GM18951 (cell line): ENCODE data around the gene ALG11.
"Not testable (repeated sequence)": the region's sequence is repeated elsewhere in the genome, so short reads cannot be mapped to it uniquely, and the experiment has no call there.

ENCODE experiments used
- POLR2A ChIP-seq: IDR thresholded peaks from 4 replicates; pipeline ENCODE4 v1.6.1; 2011; ENCODE audit warnings: mild to moderate bottlenecking; ENCODE audit not compliant: insufficient read length, insufficient read depth; ENCODE audit errors: extremely low read depth
- in situ Hi-C: fragments of 300-500 bp; cut with MboI; formaldehyde crosslinking; loops from one replicate; pipeline ENCODE4 v1.12.0; 2022; ENCODE audit warnings: low sequenced_read_pairs, mixed read lengths, inconsistent platforms; ENCODE audit not compliant: unreplicated experiment

Gene ALG11

DNA sequence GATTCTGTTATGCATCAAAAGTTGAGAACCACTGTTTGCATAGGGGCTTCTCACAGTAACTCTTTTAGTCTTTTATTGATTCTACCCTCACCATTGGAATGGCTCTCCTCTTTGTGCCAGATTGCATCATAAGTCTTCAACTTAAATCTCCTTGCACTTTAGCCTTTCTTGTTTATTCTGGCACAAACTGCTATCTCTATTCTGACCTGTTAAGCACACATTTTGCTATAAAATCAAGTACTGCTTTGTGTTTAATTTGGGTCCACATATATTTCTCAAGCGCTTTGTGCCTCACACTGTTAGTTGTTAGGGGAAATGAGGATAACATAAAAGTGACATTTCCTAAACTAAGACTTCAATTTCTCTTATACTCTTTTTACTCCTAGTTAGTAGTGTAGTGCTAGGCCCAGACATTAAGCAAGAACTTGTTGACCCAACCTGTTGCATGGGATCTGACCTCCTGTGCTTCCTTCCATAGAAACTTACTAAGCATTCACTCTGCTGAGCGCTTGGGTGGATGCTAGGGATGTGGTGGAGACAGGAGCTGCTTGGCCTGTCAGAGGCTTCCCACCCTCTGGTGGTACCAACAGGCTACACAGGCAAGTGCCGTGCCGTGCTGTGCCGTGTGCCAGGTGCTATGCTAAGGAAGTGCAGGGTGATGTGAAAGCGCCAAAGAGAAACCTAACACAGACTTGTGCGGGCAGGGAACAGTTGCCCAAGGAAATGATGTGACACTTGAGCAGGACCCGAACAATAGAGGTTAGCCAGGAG lies 13.5 kb downstream of the ALG11 start:
- no peak for TF ChIP-seq POLR2A
- in situ Hi-C loops: no loop called here

DNA sequence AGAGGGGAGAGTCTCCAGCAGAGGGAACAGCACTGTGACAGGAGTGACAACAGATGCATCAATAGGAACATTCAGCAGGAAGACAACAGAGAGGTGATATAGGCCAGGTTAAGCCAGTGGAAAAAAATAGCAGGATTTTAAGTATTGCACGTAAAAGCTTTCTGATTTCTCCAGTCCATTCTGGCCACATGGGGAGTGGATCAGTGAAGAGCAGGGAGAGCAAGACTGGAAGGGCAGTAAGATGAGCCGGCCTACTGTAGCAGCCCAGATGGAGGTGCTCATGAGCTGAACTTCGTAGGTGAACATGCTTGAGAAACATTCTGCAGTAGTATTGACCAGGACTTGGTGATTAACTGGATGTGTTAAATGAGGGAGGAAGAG lies 14.0 kb downstream of the ALG11 start:
- no peak for TF ChIP-seq POLR2A

DNA sequence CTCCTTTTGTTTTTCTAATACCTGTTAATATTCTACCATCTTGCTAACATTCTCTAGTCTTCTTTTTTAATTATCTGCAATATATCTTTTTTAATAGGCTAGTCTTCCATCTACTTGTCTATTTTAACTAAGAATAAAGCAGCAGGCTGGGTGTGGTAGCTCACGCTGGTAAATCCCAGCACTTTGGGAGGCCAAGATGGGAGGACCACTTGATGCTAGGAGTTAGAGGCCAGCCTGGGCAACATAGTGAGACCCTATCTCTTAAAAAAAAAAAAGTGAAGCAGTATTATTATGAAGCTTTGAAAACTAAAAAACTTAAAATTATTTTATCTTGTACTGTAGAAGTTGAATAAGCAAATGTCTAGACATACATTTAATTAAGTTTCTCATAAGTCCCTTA lies 15.6 kb downstream of the ALG11 start:
- no peak for TF ChIP-seq POLR2A
- in situ Hi-C loops: no loop called here

More for the DNA sequence above, 14.0 kb downstream of the ALG11 start:
- in situ Hi-C loops: no loop called here

DNA sequence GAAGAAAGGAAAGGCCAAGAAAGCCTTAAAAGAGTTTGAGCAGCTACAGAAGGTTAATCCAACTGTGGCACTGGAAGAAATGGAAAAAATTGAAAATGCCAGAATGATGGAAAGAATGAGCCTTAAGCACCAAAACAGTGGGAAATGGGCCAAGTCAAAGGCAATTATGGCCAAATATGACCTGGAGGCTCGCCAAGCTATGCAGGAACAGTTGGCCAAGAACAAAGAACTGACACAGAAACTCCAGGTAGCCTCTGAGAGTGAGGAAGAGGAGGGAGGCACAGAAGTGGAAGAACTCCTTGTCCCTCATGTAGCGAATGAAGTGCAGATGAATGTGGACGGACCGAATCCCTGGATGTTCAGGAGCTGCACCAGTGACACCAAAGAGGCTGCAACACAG lies 17.4 kb downstream of the ALG11 start:
- in situ Hi-C loops: no loop called here
- no peak for TF ChIP-seq POLR2A

DNA sequence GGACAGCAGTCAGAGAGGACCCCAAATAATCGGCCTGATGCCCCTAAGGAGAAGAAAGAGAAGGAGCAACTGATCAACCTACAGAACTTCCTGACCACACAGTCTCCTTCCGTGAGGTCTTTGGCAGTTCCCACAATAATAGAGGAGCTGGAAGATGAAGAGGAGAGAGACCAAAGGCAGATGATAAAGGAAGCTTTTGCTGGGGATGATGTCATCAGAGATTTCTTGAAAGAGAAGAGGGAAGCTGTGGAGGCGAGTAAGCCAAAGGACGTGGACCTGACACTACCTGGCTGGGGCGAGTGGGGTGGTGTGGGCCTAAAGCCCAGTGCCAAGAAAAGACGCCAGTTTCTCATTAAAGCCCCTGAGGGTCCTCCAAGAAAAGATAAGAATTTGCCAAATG lies 18.2 kb downstream of the ALG11 start:
- in situ Hi-C loops: not testable (repeated sequence)

DNA sequence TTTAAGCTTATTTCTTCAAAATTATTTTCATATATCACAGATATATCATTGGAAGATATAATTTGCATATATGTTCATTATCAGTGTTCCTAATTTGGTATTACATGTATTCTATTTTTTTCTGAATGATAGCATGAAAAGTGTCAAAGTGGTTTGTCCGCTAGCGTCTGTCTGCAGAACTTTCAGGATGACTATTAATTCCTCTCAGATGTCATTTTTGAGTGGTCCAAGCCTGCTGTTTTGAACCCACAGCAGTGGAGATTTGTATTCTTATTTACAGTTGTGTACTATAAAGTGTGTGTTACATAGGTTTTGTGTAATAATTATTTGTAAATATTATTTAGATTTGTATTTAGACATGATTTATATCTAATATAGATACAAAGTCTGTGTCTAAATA lies 20.8 kb downstream of the ALG11 start:
- no peak for TF ChIP-seq POLR2A
- in situ Hi-C loops: no loop called here

DNA sequence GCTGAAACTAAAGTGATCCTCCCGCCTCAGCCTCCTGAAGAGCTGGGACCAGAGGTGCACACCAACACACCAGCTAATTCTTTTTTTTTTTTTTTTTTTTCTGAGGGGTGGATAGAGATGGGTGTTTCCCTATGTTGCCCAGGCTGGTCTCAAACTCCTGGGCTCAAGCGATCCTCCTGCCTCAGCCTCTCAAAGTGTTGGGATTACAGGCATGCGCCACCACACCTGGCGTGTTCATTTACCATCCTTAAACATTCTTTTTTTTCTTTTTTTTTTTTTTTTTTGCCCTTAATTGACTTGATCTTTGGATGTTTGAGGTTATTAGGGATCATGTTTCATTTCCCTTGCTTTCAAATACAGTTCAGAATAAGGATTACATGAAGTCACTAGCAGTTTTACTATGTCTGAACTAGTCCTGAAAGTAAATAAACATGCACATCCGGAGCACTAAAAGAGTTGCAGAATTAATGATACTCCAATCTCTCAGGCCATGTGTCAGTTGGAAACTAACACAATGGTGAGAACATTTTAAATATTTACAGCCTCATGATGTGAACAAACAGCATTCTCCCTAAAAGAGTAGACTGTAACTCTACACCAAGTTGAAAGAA lies 22.5 kb downstream of the ALG11 start:
- TF ChIP-seq POLR2A: no peak
- in situ Hi-C loops: no loop called here

DNA sequence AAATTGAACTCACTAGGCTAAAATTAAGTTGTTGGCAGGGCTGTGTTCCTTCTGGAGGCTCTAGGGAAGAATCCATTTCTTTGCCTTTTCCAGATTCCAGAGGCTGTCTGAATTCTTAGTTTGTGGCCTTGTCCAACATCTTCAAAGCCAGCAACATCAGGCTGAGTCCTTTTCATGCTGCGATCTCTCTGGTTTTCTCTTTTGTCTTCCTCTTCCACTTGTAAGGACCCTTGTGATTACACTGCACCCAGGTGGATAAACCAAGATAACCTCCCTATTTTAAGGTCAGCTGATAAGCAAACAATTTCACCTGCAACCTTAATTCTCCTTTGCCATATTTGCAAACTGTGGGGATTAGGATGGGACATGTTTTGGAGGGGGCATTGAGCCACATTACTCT lies 23.8 kb downstream of the ALG11 start:
- no peak for TF ChIP-seq POLR2A
- in situ Hi-C loops: no loop called here

DNA sequence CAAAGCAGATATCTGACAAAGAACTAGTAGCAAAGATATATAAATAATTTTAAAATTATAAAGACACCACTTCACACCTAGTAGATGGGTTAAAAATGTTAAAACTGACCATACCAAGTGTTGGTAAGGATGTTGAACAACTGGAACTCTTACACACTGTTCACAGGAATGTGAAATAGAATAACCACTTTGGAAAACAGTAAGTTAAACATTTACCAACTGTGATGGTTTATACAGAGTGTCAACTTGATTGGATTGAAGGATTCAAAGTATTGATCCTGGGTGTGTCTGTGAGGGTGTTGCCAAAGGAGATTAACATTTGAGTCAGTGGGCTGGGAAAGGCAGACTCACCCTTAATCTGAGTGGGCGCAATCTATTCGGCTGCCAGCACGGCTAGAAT lies 31.5 kb downstream of the ALG11 start:
- in situ Hi-C loops: no loop called here
- no peak for TF ChIP-seq POLR2A

DNA sequence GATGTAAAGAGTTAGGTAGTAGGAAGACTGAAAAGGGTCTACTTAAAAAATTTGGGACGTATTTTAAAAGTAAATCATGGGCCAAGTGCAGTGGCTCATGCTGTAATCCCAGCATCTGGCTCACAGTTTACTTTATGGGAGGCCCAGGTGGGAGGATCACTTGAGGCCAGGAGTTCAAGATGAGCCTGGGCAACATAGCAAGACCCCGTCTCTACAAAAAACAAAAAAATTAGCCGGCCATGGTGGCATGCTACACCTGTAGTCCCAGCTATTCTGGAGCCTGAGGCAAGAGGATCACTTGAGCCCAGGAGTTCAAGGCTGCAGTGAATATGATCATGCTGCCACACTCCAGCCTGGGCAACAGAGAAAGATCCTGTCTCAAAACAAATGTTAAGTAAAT lies 35.3 kb downstream of the ALG11 start:
- in situ Hi-C loops: no loop called here
- TF ChIP-seq POLR2A: no peak

DNA sequence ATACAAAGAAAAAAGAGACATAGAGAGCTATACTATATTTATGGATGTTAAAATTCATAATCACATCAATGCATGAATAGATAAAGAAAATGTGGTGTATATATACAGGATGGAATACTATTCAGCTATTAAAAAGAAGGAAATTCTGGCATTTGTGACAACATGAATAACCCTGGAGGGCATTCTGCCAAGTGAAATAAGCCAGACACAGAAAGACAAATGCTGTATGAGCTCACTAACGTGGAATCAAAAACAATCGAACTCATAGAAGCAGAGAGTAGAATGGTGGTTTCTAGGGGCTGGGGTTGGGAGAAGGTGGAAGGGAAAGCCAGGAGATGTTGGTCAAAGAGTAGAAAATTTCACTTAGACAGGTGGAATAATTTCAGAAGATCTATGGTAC lies 36.3 kb downstream of the ALG11 start:
- TF ChIP-seq POLR2A: no peak
- in situ Hi-C loops: no loop called here

DNA sequence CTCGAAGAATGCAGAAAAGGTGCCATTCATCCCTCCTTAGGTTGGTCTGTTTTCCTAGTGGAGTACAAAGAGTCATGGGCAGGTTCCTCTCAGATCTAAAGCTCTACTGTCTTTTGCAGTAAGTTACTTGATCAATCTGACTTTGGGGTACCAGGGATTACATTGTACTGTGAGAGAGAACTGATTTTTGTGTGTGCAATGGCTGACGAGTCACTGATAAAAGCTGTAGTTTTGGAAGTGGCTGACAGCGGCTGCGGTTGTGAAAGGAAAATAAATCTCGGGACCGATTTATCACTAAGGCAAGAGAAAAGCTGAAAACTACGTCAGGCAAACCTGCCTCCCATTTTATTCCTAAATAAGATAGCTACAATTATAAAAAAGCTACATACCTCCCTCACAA lies 39.2 kb downstream of the ALG11 start:
- in situ Hi-C loops: no loop called here
- no peak for TF ChIP-seq POLR2A

DNA sequence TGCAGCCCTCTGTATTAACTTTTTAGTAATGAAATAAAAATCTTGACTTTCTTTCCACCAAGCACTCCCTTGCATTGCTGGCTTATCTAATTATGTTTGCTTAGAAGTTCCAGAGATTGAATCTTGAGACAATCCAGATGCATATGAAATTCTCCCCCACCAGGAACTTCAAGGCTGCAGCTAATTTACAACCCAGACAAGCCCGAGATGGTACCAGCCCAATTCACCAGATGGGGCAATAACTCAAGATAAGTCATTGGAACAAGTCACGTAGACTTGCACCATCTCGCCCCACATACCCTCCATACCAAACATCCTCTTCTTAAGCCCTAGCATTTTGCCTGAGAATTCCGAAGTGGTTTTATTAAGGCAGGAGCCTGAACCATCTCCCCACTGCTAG lies 41.3 kb downstream of the ALG11 start:
- in situ Hi-C loops: no loop called here
- TF ChIP-seq POLR2A: no peak

DNA sequence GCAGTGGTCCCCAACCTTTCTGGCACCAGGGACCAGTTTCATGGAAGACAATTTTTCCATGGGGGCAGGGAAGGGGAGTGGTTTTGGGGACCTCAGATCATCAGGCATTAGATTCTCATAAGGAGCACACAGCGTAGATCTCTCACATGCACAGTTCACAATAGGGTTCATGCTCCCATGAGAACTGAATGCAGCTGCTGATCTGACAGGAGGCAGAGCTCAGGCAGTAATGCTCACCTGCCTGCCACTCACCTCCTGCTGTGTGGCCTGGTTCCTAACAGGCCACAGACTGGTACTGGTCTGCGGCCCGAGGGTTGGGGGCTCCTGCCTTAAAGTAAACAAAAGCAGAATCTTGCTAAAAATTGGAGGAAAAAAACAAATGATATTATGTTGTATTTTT lies 48.9 kb downstream of the ALG11 start:
- in situ Hi-C loops: not testable (repeated sequence)

DNA sequence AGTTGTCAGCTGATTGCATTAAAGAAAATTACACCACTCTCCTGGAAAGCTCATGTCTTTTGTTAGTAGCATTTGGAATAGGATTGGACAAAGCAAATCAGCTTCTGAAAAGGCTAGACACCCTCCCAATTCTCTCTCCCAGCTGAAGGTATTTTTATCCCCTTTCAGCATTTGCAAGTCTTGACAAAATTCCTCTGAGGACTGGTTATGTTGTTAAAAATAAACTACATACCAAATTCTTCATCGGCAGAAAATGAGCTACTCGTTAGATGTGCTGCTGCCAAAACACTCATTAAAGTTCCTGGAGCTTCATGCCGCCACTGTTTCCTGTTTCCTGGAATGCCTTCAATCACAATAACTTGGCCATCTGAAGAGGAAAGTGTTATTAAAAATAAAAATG lies 49.4 kb downstream of the ALG11 start:
- in situ Hi-C loops: no loop called here

More for the DNA sequence above, 49.4 kb downstream of the ALG11 start:
- no peak for TF ChIP-seq POLR2A
